ENCODE measurements around the gene HADH. TPM values are rescaled to one million over a fixed set of nuclear protein-coding genes. Genes with fewer than 3 reads are reported as not detected.

The HADH gene
- 10.6 and 16.2 TPM in 2 replicates for total RNA-seq

DNA sequence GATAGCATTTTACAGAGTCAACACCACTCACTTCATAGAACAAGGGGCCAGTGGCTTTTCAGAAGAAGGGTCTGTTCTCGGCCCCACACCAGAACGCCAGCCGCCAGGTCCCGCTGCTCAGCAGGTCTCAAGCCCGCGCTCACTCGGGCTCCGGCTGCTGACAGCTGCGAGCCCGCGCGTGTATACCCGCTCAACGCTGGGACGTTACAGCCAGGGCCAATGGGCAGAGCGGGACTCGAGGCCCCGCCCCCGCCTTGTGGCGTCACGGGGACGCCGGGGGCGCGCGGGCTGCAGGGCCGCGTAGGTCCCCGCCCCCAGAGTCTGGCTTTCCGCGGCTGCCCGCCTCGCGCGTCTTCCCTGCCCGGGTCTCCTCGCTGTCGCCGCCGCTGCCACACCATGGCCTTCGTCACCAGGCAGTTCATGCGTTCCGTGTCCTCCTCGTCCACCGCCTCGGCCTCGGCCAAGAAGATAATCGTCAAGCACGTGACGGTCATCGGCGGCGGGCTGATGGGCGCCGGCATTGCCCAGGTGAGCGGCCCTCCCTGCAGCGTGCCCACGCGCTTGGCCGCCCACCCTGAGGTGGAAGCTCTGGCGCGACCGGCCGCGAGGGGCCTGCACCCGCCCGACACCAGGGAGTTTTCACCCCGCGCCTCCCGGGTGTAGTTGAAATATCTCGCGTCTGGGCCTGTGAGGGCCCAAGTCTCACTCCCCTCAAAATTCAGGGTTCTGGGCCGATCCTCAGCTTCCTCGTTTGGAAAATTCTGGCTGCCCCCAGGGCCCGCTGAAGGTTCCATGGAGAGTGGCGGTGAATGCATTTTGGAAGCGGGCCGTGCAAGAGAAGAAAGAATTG, at the start of gene HADH:
TSS of gene HADH (plus strand) at position 353 of the 850 bp plus-strand sequence. CDS start at position 397, 44 bp downstream.

Other genes starting within 250 kb of the HADH start
- 91.4 and 98.2 TPM in 2 replicates for gene SGMS2, start 165.0 kb upstream of the HADH start, total RNA-seq
- gene CYP2U1, start 58.3 kb upstream of the HADH start, total RNA-seq, result 7.3 and 7.7 TPM in 2 replicates
- gene LEF1, start 179.0 kb downstream of the HADH start, total RNA-seq, result not detected in 2 replicates

All from thoracic aorta endothelial cell (primary cell).